IMR-90 (cell line): ENCODE measurements around the gene CXCL6. TPM values are rescaled to one million over a fixed set of nuclear protein-coding genes. Genes with fewer than 3 reads are reported as not detected.

ENCODE experiments used
- ATAC-seq: fragments of 200-7000 bp; cut with Tn5 transposase; 2 replicates; pipeline ENCODE4 v1.9.1; 2020; ENCODE audit warnings: low read depth, mild to moderate bottlenecking, moderate library complexity
- BruUV-seq: library from RNA; stranded (reverse); fragments of 400-500 nt; replicated peaks from 2 replicates; lab custom pipeline; 2021; lab: Mats Ljungman, UMichigan
- CTCF ChIA-PET: fragments of 300-600 bp; formaldehyde crosslinking; extraction: SDS; loops from one replicate; lab custom pipeline; 2021; ENCODE audit warnings: antibody characterized with exemption; lab: Yijun Ruan, JAX
- POLR2A ChIA-PET: fragments of 300-600 bp; sonication (Branson Sonifier 250); formaldehyde crosslinking; loops from one replicate; lab custom pipeline; 2022; ENCODE audit warnings: antibody characterized with exemption; ENCODE audit not compliant: unreplicated experiment; lab: Charles Lee
- DNase-seq: peaks from one replicate; pipeline ENCODE4 v3.0.0; 2013
- H2AFZ ChIP-seq: replicated peaks from 2 replicates; pipeline ENCODE3; 2013; ENCODE audit warnings: low read length, mild to moderate bottlenecking; ENCODE audit not compliant: poor library complexity
- H2AK5ac ChIP-seq: 2 replicates; pipeline ENCODE4 v1.6.1; 2013; ENCODE audit warnings: low read depth, low read length, inconsistent platforms
- H2AK9ac ChIP-seq: replicated peaks from 2 replicates; pipeline ENCODE3; 2013; ENCODE audit warnings: mild to moderate bottlenecking, low read depth, low read length, moderate library complexity; ENCODE audit not compliant: poor library complexity
- H2BK120ac ChIP-seq: 2 replicates; pipeline ENCODE4 v1.6.1; 2013; ENCODE audit warnings: low read depth, low read length, inconsistent platforms
- H2BK15ac ChIP-seq: 3 replicates; pipeline ENCODE4 v1.6.1; 2013; ENCODE audit warnings: low read depth, low read length, inconsistent platforms
- H2BK20ac ChIP-seq: 2 replicates; pipeline ENCODE4 v1.6.1; 2013; ENCODE audit warnings: low read depth, mild to moderate bottlenecking, inconsistent platforms, low read length, moderate library complexity
- H2BK5ac ChIP-seq: 2 replicates; pipeline ENCODE4 v1.6.1; 2013; ENCODE audit warnings: mild to moderate bottlenecking, low read depth, low read length, inconsistent platforms; ENCODE audit not compliant: poor library complexity, severe bottlenecking
- H3K14ac ChIP-seq: replicated peaks from 2 replicates; pipeline ENCODE4 v1.6.1; 2013; ENCODE audit warnings: low read depth, low read length, inconsistent platforms
- H3K18ac ChIP-seq: 2 replicates; pipeline ENCODE4 v1.6.1; 2013; ENCODE audit warnings: low read depth, low read length, control low read depth
- H3K23ac ChIP-seq: 2 replicates; pipeline ENCODE4 v1.6.1; 2013; ENCODE audit warnings: low read depth, low read length, inconsistent platforms
- H3K27ac ChIP-seq: 2 replicates; pipeline ENCODE4 v1.5.1; 2013; ENCODE audit warnings: mild to moderate bottlenecking, control low read depth, low read length; ENCODE audit not compliant: insufficient read depth
- H3K27me3 ChIP-seq: 2 replicates; pipeline ENCODE4 v1.6.1; 2013; ENCODE audit warnings: low read length; ENCODE audit not compliant: control insufficient read depth, insufficient read depth
- H3K36me3 ChIP-seq: 2 replicates; pipeline ENCODE4 v1.6.1; 2013; ENCODE audit warnings: low read length, mixed read lengths; ENCODE audit not compliant: control insufficient read depth, insufficient read depth
- H3K4ac ChIP-seq: 2 replicates; pipeline ENCODE4 v1.6.1; 2013; ENCODE audit warnings: low read depth, low read length, inconsistent platforms
- H3K4me1 ChIP-seq: 2 replicates; pipeline ENCODE4 v1.6.1; 2013; ENCODE audit warnings: low read length, mixed read lengths; ENCODE audit not compliant: control insufficient read depth, insufficient read depth
- H3K4me2 ChIP-seq: 2 replicates; pipeline ENCODE4 v1.6.1; 2013; ENCODE audit warnings: low read depth, mild to moderate bottlenecking, control low read depth, low read length, moderate library complexity
- H3K4me3 ChIP-seq: 2 replicates; pipeline ENCODE4 v1.5.1; 2013; ENCODE audit warnings: low read depth, mild to moderate bottlenecking, control low read depth, low read length, moderate library complexity; ENCODE audit not compliant: insufficient read depth
- H3K56ac ChIP-seq: 2 replicates; pipeline ENCODE4 v1.6.1; 2013; ENCODE audit warnings: low read length, inconsistent platforms; ENCODE audit not compliant: insufficient read depth; ENCODE audit errors: extremely low read depth
- H3K79me1 ChIP-seq, 2 experiments: 2 replicates each; pipeline ENCODE4 v1.6.1; 2013; ENCODE audit warnings: low read length in 2 of 2, inconsistent platforms in 1 of 2, low read depth in 1 of 2
- H3K9ac ChIP-seq: 2 replicates; pipeline ENCODE4 v1.6.1; 2013; ENCODE audit warnings: low read depth, low read length, control low read depth
- H3K9me1 ChIP-seq: 2 replicates; pipeline ENCODE4 v1.6.1; 2013; ENCODE audit warnings: low read length, inconsistent platforms; ENCODE audit not compliant: insufficient read depth
- H3K9me3 ChIP-seq: 2 replicates; pipeline ENCODE4 v1.6.1; 2013; ENCODE audit warnings: low read length; ENCODE audit not compliant: control insufficient read depth, insufficient read depth
- H4K20me1 ChIP-seq: 2 replicates; pipeline ENCODE4 v1.6.1; 2013; ENCODE audit warnings: low read length, inconsistent platforms; ENCODE audit not compliant: insufficient read depth
- H4K5ac ChIP-seq: 2 replicates; pipeline ENCODE4 v1.6.1; 2013; ENCODE audit warnings: mild to moderate bottlenecking, low read depth, low read length, control low read depth
- H4K8ac ChIP-seq, 2 experiments: 2 replicates each; pipeline ENCODE4 v1.6.1; 2013; ENCODE audit warnings: low read depth in 2 of 2, low read length in 2 of 2, control low read depth in 1 of 2, inconsistent platforms in 1 of 2
- H4K91ac ChIP-seq: 2 replicates; pipeline ENCODE4 v1.6.1; 2013; ENCODE audit warnings: low read depth, low read length, inconsistent platforms; ENCODE audit not compliant: insufficient read depth
- BHLHE40 ChIP-seq: fragments of 150-350 bp; IDR thresholded peaks from 2 replicates; pipeline ENCODE4 v1.6.1; 2016; ENCODE audit warnings: mild to moderate bottlenecking, low read depth, low read length
- CEBPB ChIP-seq: IDR thresholded peaks from 2 replicates; pipeline ENCODE4 v1.6.1; 2012; ENCODE audit warnings: low read depth, low read length, improper control_type of control experiment
- CHD1 ChIP-seq: IDR thresholded peaks from 2 replicates; pipeline ENCODE4 v1.6.1; 2012; ENCODE audit warnings: low read depth, low read length, improper control_type of control experiment
- ELK1 ChIP-seq: fragments of 150-350 bp; IDR thresholded peaks from 2 replicates; pipeline ENCODE4 v1.6.1; 2016; ENCODE audit warnings: low read depth, mild to moderate bottlenecking, low read length, moderate library complexity, borderline replicate concordance
- MAFK ChIP-seq: IDR thresholded peaks from 2 replicates; pipeline ENCODE4 v1.6.1; 2012; ENCODE audit warnings: low read depth, low read length, improper control_type of control experiment
- MAZ ChIP-seq: IDR thresholded peaks from 2 replicates; pipeline ENCODE4 v1.6.1; 2012; ENCODE audit warnings: low read depth, mild to moderate bottlenecking, low read length, improper control_type of control experiment, moderate library complexity, borderline replicate concordance
- MXI1 ChIP-seq: IDR thresholded peaks from 2 replicates; pipeline ENCODE4 v1.6.1; 2012; ENCODE audit warnings: low read depth, mild to moderate bottlenecking, low read length, moderate library complexity, borderline replicate concordance
- NFE2L2 ChIP-seq: fragments of 150-350 bp; IDR thresholded peaks from 2 replicates; pipeline ENCODE4 v1.6.1; 2016; ENCODE audit warnings: low read depth, mild to moderate bottlenecking, low read length
- POLR2A ChIP-seq: IDR thresholded peaks from 2 replicates; pipeline ENCODE4 v1.6.1; 2012; ENCODE audit warnings: mild to moderate bottlenecking, low read depth, low read length
- RAD21 ChIP-seq: IDR thresholded peaks from 2 replicates; pipeline ENCODE4 v1.6.1; 2012; ENCODE audit warnings: low read length, improper control_type of control experiment
- RCOR1 ChIP-seq: IDR thresholded peaks from 2 replicates; pipeline ENCODE4 v1.6.1; 2012; ENCODE audit warnings: mild to moderate bottlenecking, low read length, improper control_type of control experiment; ENCODE audit not compliant: insufficient replicate concordance
- SMC3 ChIP-seq: fragments of 150-350 bp; IDR thresholded peaks from 2 replicates; pipeline ENCODE4 v1.6.1; 2016; ENCODE audit warnings: low read depth, mild to moderate bottlenecking, antibody characterized with exemption, low read length, moderate library complexity
- USF2 ChIP-seq: fragments of 150-350 bp; IDR thresholded peaks from 2 replicates; pipeline ENCODE4 v1.6.1; 2017; ENCODE audit warnings: mild to moderate bottlenecking, antibody characterized with exemption, low read length, low read depth
- WGBS, 2 experiments: methylation state at CpG; one replicate each; pipeline versions ENCODE4 v1.1.5 to v1.1.7; 2013; ENCODE audit warnings: missing lambda C conversion rate in 2 of 2; ENCODE audit not compliant: insufficient read length in 1 of 2; ENCODE audit errors: extremely low coverage in 2 of 2; 5-methylcytosine and 5-hydroxymethylcytosine counted together
- dilution Hi-C: fragments of 300-500 bp; cut with HindIII; formaldehyde crosslinking; loops from one replicate; pipeline ENCODE4 v1.14.3; 2018; ENCODE audit warnings: low sequenced_read_pairs; ENCODE audit not compliant: unreplicated experiment
- in situ Hi-C: fragments of 300-500 bp; cut with MboI; formaldehyde crosslinking; loops from 3 replicates; pipeline ENCODE4 v1.14.3; 2019; ENCODE audit warnings: low sequenced_read_pairs, inconsistent platforms, mixed read lengths
- intact Hi-C: fragments of 100-400 bp; cut with micrococcal nuclease; formaldehyde crosslinking; loops from 2 replicates; pipeline ENCODE4 v1.10.0; 2022
- polyA plus RNA-seq, 3 experiments: library from polyadenylated mRNA; depleted of rRNA; stranded (reverse); fragments of >200 nt; gene quantifications; 2 replicates each; pipeline ENCODE4 v1.2.3, GENCODE V29; 2012; ENCODE audit warnings: low replicate concordance in 1 of 3
- total RNA-seq: library from RNA; depleted of rRNA; stranded (reverse); fragments of >200 nt; gene quantifications from 2 replicates; pipeline ENCODE4 v1.2.3, GENCODE V29; 2012

Gene CXCL6
- total and polyA plus RNA-seq, 2 of the 4 experiments (the other 2 are of a cell fraction): not detected

DNA sequence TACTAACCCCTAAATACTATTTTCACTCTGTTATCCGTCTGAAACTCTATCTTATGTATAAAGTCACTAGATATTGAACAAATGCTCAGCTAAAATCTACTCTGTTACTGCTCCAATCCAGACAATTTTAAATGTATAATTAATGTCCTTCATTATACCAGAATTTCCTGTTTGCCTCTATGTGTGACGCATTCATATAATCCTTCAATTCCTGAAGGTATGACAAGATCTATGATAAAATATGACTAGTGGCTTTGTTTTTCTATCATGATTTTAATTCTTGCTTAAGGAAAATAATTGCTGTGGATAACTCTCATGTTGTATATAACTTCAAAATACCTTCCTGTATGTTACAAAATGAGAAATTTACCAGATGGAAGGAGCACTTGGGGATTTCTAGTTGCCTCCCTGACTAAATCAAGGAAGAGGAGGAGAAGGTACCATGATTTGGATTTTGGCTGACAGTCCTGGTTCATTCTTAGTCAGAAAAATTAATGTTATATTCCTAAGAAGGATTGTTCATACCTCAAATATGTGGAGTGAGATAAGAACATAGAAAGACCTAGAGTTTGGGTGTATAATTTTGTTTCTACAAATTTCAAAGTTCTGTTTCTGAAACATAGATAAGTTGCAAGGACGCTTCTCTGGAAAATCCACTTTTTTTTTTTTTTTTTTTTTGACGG is 4.9 kb downstream of the CXCL6 start:
- Histone ChIP-seq H3K23ac (no peak overlapping the region), H3K18ac (no peak overlapping the region), H4K8ac (no peak overlapping the region), H3K4me2 (no peak overlapping the region), H3K14ac (no peak overlapping the region), H2BK20ac (no peak overlapping the region), H3K4ac (no peak overlapping the region), H2AFZ (no peak overlapping the region), H3K4me3 (no peak overlapping the region), H4K20me1 (no peaks in the 10 kb centered on the region), H3K27me3 (peaks cover 13% of the 10 kb centered on the region), H3K9ac (no peak overlapping the region), H4K5ac (no peak overlapping the region), H3K79me1 (no peaks in the 10 kb centered on the region), H2AK9ac (no peak overlapping the region), H3K9me1 (no peaks in the 10 kb centered on the region; the same call in 1 of the 2 replicates), H3K56ac (no peak overlapping the region), H3K27ac (no peak overlapping the region), H3K36me3 (no peaks in the 10 kb centered on the region), H2AK5ac (no peak overlapping the region), H3K4me1 (0 out of 2 replicates have a peak, but pooled peaks cover 2% of the 10 kb centered on the region), H2BK5ac (no peak overlapping the region), H3K9me3 (no peaks in the 10 kb centered on the region), H2BK15ac (no peak overlapping the region), H2BK120ac (no peak overlapping the region), H4K91ac (no peak overlapping the region)
- no TSS peak for BruUV-seq
- intact Hi-C loops: no loop called here
- CTCF ChIA-PET: interaction anchor here (0.6 kb wide), 1 partner anchor 636 kb away, joined by 3 read pairs; no protein-coding TSS in a partner anchor
- dilution Hi-C loops: no loop called here
- POLR2A ChIA-PET: no interaction called here
- ATAC-seq (no peak), DNase-seq (no peak)
- in situ Hi-C loops: no loop called here
- WGBS, 2 experiments: no CpG with 5 or more reads among the region's 4 CpGs
- TF ChIP-seq BHLHE40 (no peak), ELK1 (no peak), CEBPB (no peak), MAZ (no peak), RAD21 (no peak), MAFK (no peak), SMC3 (no peak), POLR2A (no peak), USF2 (no peak), NFE2L2 (no peak), CHD1 (no peak), RCOR1 (no peak), MXI1 (no peak)
